Peyer's patch (tissue), 4 donors: Measurements from ENCODE around the gene RBM39.

Experiments
- POLR2A ChIP-seq, 2 donors: fragments of 450-650 bp; IDR thresholded peaks; one replicate each; pipeline ENCODE4 v1.5.1; 2017; ENCODE audit warnings: antibody characterized with exemption in 2 of 2, mild to moderate bottlenecking in 2 of 2, moderate library complexity in 2 of 2
- TF ChIP-seq, protein P1 (sequence below), 6 experiments: fragments of 450-650 bp in 4 of 6; fragments of 200-600 bp in 2 of 6; sonication (generic) in 1 of 6; IDR thresholded peaks; one replicate each; pipeline ENCODE4 v1.5.1; 2017 to 2019; ENCODE audit warnings: antibody characterized with exemption in 6 of 6, mild to moderate bottlenecking in 3 of 6, moderate library complexity in 1 of 6

DNA sequence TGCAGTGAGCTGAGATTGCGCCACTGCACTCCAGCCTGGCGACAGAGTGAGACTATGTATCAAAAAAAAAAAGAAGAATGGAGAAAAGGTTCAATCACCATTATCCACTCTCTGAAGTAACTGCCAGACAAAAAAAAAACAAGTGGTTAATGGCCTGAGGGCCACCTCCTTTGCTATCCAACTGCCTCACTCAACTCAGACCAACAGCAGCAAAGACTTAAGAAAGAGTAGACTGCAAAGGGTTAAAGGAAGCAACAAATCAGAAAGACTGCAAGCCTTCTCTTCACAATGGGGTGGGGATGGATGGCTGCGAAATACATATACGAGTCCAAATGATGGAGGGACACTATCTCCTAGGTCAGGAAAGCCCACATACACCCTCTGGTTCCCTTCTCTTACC lies 46.1 kb downstream of the RBM39 start:
- TF ChIP-seq, protein P1, sequence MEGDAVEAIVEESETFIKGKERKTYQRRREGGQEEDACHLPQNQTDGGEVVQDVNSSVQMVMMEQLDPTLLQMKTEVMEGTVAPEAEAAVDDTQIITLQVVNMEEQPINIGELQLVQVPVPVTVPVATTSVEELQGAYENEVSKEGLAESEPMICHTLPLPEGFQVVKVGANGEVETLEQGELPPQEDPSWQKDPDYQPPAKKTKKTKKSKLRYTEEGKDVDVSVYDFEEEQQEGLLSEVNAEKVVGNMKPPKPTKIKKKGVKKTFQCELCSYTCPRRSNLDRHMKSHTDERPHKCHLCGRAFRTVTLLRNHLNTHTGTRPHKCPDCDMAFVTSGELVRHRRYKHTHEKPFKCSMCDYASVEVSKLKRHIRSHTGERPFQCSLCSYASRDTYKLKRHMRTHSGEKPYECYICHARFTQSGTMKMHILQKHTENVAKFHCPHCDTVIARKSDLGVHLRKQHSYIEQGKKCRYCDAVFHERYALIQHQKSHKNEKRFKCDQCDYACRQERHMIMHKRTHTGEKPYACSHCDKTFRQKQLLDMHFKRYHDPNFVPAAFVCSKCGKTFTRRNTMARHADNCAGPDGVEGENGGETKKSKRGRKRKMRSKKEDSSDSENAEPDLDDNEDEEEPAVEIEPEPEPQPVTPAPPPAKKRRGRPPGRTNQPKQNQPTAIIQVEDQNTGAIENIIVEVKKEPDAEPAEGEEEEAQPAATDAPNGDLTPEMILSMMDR (IDR thresholded peaks at IDR 0.05), result no peak
- TF ChIP-seq POLR2A (IDR thresholded peaks at IDR 0.05), result no peak
